GM12878 (cell line): ENCODE measurements around the gene TMEM266. TPM values are rescaled to one million over a fixed set of nuclear protein-coding genes. Genes with fewer than 3 reads are reported as not detected.

ENCODE experiments used
- ATAC-seq: fragments of 200-7000 bp; cut with Tn5 transposase; 3 replicates; pipeline ENCODE4 v1.9.1; 2020; ENCODE audit warnings: mild to moderate bottlenecking, moderate library complexity
- BruUV-seq: library from RNA; stranded (reverse); fragments of 400-500 nt; replicated peaks from 2 replicates; lab custom pipeline; 2021; lab: Mats Ljungman, UMichigan
- CTCF ChIA-PET: fragments of 300-600 bp; sonication (Branson Sonifier 250); formaldehyde crosslinking; extraction: SDS; loops from one replicate; lab custom pipeline; 2021; ENCODE audit warnings: inconsistent platforms; lab: Yijun Ruan, JAX
- POLR2A ChIA-PET: fragments of 350-600 bp; formaldehyde crosslinking; extraction: SDS; loops from one replicate; lab custom pipeline; 2021; ENCODE audit warnings: inconsistent platforms; lab: Charles Lee
- RAD21 ChIA-PET: fragments of 300-600 bp; sonication (Branson Sonifier 250); formaldehyde crosslinking; loops from one replicate; lab custom pipeline; 2023; ENCODE audit warnings: antibody characterized with exemption; ENCODE audit not compliant: unreplicated experiment; lab: Charles Lee
- SMC1A ChIA-PET: fragments of 300-600 bp; sonication (Branson Sonifier 250); formaldehyde crosslinking; loops from one replicate; lab custom pipeline; 2023; ENCODE audit not compliant: unreplicated experiment, uncharacterized antibody; lab: Charles Lee
- DNase-seq: peaks from one replicate; pipeline ENCODE4 v3.0.0-alpha.2; 2011; ENCODE audit warnings: low read depth, low spot score
- FAIRE-seq: peaks from 3 replicates; lab custom pipeline; 2011; peaks lifted over from hg19 to GRCh38; lab: Jason Lieb, UNC
- H2AFZ ChIP-seq: 2 replicates; pipeline ENCODE4 v1.6.0; 2011; ENCODE audit warnings: low read depth, low read length, control low read depth; ENCODE audit not compliant: control insufficient read depth
- H3K27ac ChIP-seq: 2 replicates; pipeline ENCODE4 v1.5.1; 2011; ENCODE audit warnings: control low read depth; ENCODE audit not compliant: control insufficient read depth, insufficient read depth
- H3K27me3 ChIP-seq, 2 experiments: replicated peaks in 1 of 2; 2 replicates each; pipeline versions ENCODE4 v1.6.0 to v1.6.1; 2011; ENCODE audit warnings: low read length in 1 of 2; ENCODE audit not compliant: control insufficient read depth in 2 of 2, insufficient read depth in 2 of 2
- H3K36me3 ChIP-seq, 2 experiments: 2 replicates each; pipeline ENCODE4 v1.5.1; 2011; ENCODE audit warnings: low read length in 1 of 2; ENCODE audit not compliant: control insufficient read depth in 2 of 2, insufficient read depth in 2 of 2
- H3K4me1 ChIP-seq: 2 replicates; pipeline ENCODE4 v1.6.1; 2011; ENCODE audit warnings: mild to moderate bottlenecking, low read length, moderate library complexity, mixed read lengths; ENCODE audit not compliant: control insufficient read depth, insufficient read depth
- H3K4me2 ChIP-seq: 2 replicates; pipeline ENCODE4 v1.6.0; 2011; ENCODE audit warnings: control low read depth; ENCODE audit not compliant: control insufficient read depth, insufficient read depth
- H3K4me3 ChIP-seq: fragments of 200-600 bp; sonication (generic); 2 replicates; pipeline ENCODE4 v1.5.1; 2016
- H3K79me2 ChIP-seq: 2 replicates; pipeline ENCODE4 v1.6.0; 2011; ENCODE audit warnings: low read length; ENCODE audit not compliant: control insufficient read depth, insufficient read depth
- H3K9ac ChIP-seq: 2 replicates; pipeline ENCODE4 v1.8.0; 2011; ENCODE audit warnings: low read length, control low read depth, mixed read lengths; ENCODE audit not compliant: control insufficient read depth, insufficient read depth
- H3K9me3 ChIP-seq: replicated peaks from 3 replicates; pipeline ENCODE4 v1.5.1; 2011; ENCODE audit warnings: mild to moderate bottlenecking, low read length; ENCODE audit not compliant: control insufficient read depth, insufficient read depth
- H4K20me1 ChIP-seq: 2 replicates; pipeline ENCODE4 v1.6.0; 2011; ENCODE audit not compliant: control insufficient read depth, insufficient read depth
- EP300 ChIP-seq, 2 experiments: fragments of 150-350 bp in 1 of 2; IDR thresholded peaks; 2 replicates each; pipeline ENCODE4 v1.6.1; 2011 to 2012; ENCODE audit warnings: low read depth in 2 of 2, low read length in 2 of 2, borderline replicate concordance in 1 of 2, improper control_type of control experiment in 1 of 2, inconsistent platforms in 1 of 2; ENCODE audit not compliant: control insufficient read depth in 1 of 2
- HDGF ChIP-seq: fragments of 450-650 bp; IDR thresholded peaks from 2 replicates; pipeline ENCODE4 v1.6.1; 2016; ENCODE audit warnings: antibody characterized with exemption
- IRF5 ChIP-seq: fragments of 450-650 bp; IDR thresholded peaks from 2 replicates; pipeline ENCODE4 v1.6.1; 2017; ENCODE audit warnings: borderline replicate concordance
- MTA3 ChIP-seq: IDR thresholded peaks from 2 replicates; pipeline ENCODE4 v1.6.1; 2012; ENCODE audit warnings: low read length, inconsistent platforms, borderline replicate concordance
- RCOR1 ChIP-seq: conservative IDR thresholded peaks from 2 replicates; pipeline ENCODE4 v1.6.1; 2012; ENCODE audit warnings: low read depth, low read length, improper control_type of control experiment
- RUNX3 ChIP-seq: IDR thresholded peaks from 2 replicates; pipeline ENCODE4 v1.6.1; 2012; ENCODE audit warnings: low read length, inconsistent platforms
- ZNF217 ChIP-seq: fragments of 450-650 bp; IDR thresholded peaks from 2 replicates; pipeline ENCODE4 v1.6.1; 2017; ENCODE audit warnings: antibody characterized with exemption, mild to moderate bottlenecking
- ZNF622 ChIP-seq: fragments of 450-650 bp; IDR thresholded peaks from 2 replicates; pipeline ENCODE4 v1.6.1; 2017; ENCODE audit warnings: mild to moderate bottlenecking, inconsistent platforms
- ZZZ3 ChIP-seq: IDR thresholded peaks from 2 replicates; pipeline ENCODE4 v1.6.1; 2011; ENCODE audit warnings: low read depth; ENCODE audit not compliant: control insufficient read depth, insufficient read length
- WGBS: methylation state at CpG from one replicate; pipeline ENCODE4 v1.1.6; 2016; ENCODE audit warnings: low lambda C conversion rate; ENCODE audit not compliant: insufficient replicate concordance, insufficient coverage; ENCODE audit errors: missing lambda C conversion rate; 5-methylcytosine and 5-hydroxymethylcytosine counted together
- in situ Hi-C: fragments of 300-500 bp; cut with MboI; formaldehyde crosslinking; loops from 9 replicates; pipeline ENCODE4 v1.14.3; 2018; ENCODE audit warnings: mixed read lengths
- intact Hi-C: fragments of 100-400 bp; cut with micrococcal nuclease; formaldehyde crosslinking; loops from one replicate; pipeline ENCODE4 v1.14.2; 2022; ENCODE audit not compliant: unreplicated experiment
- polyA plus RNA-seq, 11 experiments: library from polyadenylated mRNA; depleted of rRNA in 4 of 11; unstranded in 6 of 11; stranded (reverse) in 5 of 11; fragments of >200 nt; fragmentation: Nextera tagmentation in 4 of 11; fragmentation: Illumina TruSeq in 1 of 11; extraction: Ambion mirVana in 4 of 11; extraction: Trizol in 1 of 11; gene quantifications; 1 replicate in 1 of 11; 2 replicates in 10 of 11; pipeline versions ENCODE4 v1.2.1 to v1.2.3, GENCODE V29; 2011 to 2016; ENCODE audit warnings: inconsistent platforms in 2 of 11, missing spikeins in 2 of 11, low read depth in 1 of 11
- total RNA-seq, 4 experiments: library from RNA; depleted of rRNA in 3 of 4; stranded (reverse); fragments of >200 nt in 3 of 4; fragmentation: Illumina TruSeq in 1 of 4; extraction: Trizol in 1 of 4; gene quantifications; 2 replicates each; pipeline versions ENCODE4 v1.2.1 to v1.2.3, GENCODE V29; 2013 to 2021
- TF ChIP-seq, protein P1 (sequence below): IDR thresholded peaks from 2 replicates; pipeline ENCODE4 v1.6.1; 2011; ENCODE audit warnings: low read depth, mild to moderate bottlenecking, low read length, moderate library complexity, borderline replicate concordance; ENCODE audit errors: extremely low read depth
- TF ChIP-seq, protein P2 (sequence below): fragments of 450-650 bp; IDR thresholded peaks from 2 replicates; pipeline ENCODE4 v1.6.1; 2017; ENCODE audit warnings: mild to moderate bottlenecking, low read depth, inconsistent platforms; ENCODE audit not compliant: poor library complexity, severe bottlenecking

The TMEM266 gene
- total and polyA plus RNA-seq, 10 of the 15 experiments (the other 5 are each of a cell fraction or from before 2014, with no cell fraction given), result 0.11 to 0.70 (median 0.39) TPM

DNA sequence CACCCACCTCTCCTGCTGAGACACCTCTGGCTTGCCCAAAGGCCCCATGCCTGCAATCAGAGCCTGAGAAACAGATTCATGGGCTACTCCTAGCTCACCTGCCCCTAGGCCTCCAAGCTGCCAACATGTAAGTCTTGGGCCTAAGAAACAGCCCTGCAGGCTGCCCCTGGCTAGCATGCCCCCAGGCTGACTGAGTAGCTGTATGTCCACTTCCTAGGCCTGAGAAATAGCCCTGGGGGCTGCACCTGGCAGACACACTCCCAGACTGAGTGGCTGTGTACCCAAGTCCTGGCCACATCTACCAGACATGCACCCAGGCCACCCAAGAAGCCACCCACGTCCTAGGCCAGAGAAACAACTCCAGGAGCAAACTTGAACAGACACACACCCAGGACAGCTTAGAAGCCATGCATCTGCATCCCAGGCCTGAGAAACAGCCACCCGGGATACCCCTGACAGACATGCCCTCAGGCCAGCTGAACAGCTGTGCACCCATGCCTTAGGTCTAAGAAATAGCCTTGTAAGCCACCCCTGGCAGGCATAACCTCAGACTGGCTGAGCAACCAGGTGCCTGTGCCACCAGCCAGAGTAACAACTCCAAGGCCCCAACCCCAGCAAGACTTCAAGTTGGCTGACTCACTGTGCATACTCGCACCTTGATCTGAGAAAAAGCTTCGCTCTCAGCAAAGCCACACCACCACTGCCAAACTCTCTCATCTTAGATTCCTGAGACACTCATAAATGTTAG, 35.6 kb upstream of the TMEM266 start:
- no TSS peak for BruUV-seq
- Histone ChIP-seq H2AFZ (no peak overlapping the region), H3K79me2 (no peaks in the 10 kb centered on the region), H3K4me2 (no peak overlapping the region), H3K27me3 (no peaks in the 10 kb centered on the region), H3K27ac (no peak overlapping the region), H4K20me1 (no peaks in the 10 kb centered on the region), H3K4me3 (no peak overlapping the region), H3K9ac (no peak overlapping the region), H3K9me3 (peaks cover 1% of the 10 kb centered on the region; the same call in 1 of the 3 replicates), H3K36me3 (no peaks in the 10 kb centered on the region), H3K4me1 (no peaks in the 10 kb centered on the region)
- intact Hi-C loops, result no loop called here
- 59% methylated on average over 4 of the region's 4 CpGs for WGBS
- TF ChIP-seq IRF5, result no peak
- TF ChIP-seq, protein P1, sequence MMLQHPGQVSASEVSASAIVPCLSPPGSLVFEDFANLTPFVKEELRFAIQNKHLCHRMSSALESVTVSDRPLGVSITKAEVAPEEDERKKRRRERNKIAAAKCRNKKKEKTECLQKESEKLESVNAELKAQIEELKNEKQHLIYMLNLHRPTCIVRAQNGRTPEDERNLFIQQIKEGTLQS, result no peak
- TF ChIP-seq ZNF217, result no peak
- no peak for ATAC-seq
- SMC1A ChIA-PET, result interaction anchor here (1.1 to 1.4 kb wide), 2 partner anchors 9 kb away, joined by 3 read pairs; no protein-coding TSS in a partner anchor
- in situ Hi-C loops, result no loop called here
- POLR2A ChIA-PET, result no interaction called here
- CTCF ChIA-PET, result interaction anchor here (0.6 to 2.3 kb wide), 2 partner anchors 9 to 35 kb away, joined by 3 to 5 read pairs; no protein-coding TSS in a partner anchor
- no peak for DNase-seq
- FAIRE-seq, result no peak
- RAD21 ChIA-PET, result no interaction called here

- DNase-seq (no peak), FAIRE-seq (no peak), ATAC-seq (no peak)
- SMC1A ChIA-PET, result no interaction called here
- H3K9ac ChIP-seq, result no peak overlapping the region
- WGBS, result 35% methylated on average over 1 of the region's 1 CpG
- H3K4me1 ChIP-seq, result no peaks in the 10 kb centered on the region
- intact Hi-C loops (no loop called here), in situ Hi-C loops (no loop called here)
- no peak overlapping the region for H3K27ac ChIP-seq
- no peaks in the 10 kb centered on the region for H3K27me3 ChIP-seq
- H2AFZ ChIP-seq, result no peak overlapping the region
- POLR2A ChIA-PET, result no interaction called here
- H3K4me3 ChIP-seq, result no peak overlapping the region
- H3K4me2 ChIP-seq, result no peak overlapping the region
- no TSS peak for BruUV-seq
- no peaks in the 10 kb centered on the region for H3K9me3 ChIP-seq
- H4K20me1 ChIP-seq, result no peaks in the 10 kb centered on the region
- RAD21 ChIA-PET, result no interaction called here
- no peaks in the 10 kb centered on the region for H3K36me3 ChIP-seq
- H3K79me2 ChIP-seq, result no peaks in the 10 kb centered on the region
- CTCF ChIA-PET, result interaction anchor here (2.2 kb wide), 2 partner anchors 8 to 107 kb away, joined by 5 to 9 read pairs; no protein-coding TSS in a partner anchor
- TF ChIP-seq ZNF622 (no peak), HDGF (no peak), MTA3 (no peak), ZZZ3 (no peak), EP300 (IDR thresholded peaks at IDR 0.05; ENCODE audit: borderline replicate concordance in 1 of 2, control insufficient read depth in 1 of 2, low read depth in 2 of 2, low read length in 2 of 2) (no peak), RCOR1 (no peak), RUNX3 (no peak)
- TF ChIP-seq, protein P2, sequence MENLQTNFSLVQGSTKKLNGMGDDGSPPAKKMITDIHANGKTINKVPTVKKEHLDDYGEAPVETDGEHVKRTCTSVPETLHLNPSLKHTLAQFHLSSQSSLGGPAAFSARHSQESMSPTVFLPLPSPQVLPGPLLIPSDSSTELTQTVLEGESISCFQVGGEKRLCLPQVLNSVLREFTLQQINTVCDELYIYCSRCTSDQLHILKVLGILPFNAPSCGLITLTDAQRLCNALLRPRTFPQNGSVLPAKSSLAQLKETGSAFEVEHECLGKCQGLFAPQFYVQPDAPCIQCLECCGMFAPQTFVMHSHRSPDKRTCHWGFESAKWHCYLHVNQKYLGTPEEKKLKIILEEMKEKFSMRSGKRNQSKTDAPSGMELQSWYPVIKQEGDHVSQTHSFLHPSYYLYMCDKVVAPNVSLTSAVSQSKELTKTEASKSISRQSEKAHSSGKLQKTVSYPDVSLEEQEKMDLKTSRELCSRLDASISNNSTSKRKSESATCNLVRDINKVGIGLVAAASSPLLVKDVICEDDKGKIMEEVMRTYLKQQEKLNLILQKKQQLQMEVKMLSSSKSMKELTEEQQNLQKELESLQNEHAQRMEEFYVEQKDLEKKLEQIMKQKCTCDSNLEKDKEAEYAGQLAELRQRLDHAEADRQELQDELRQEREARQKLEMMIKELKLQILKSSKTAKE, result no peak
Measured at GRCh38 chr15:76032046-76032445, 27.7 kb upstream of the TMEM266 start.
